CD4-positive, alpha-beta T cell treated with Interleukin-17A for 1 hour (primary cell): ENCODE data around the gene PTPRR.

Experiments used
- DNase-seq: peaks from one replicate; pipeline ENCODE4 v3.0.0-alpha.2; 2020

PTPRR gene

DNA sequence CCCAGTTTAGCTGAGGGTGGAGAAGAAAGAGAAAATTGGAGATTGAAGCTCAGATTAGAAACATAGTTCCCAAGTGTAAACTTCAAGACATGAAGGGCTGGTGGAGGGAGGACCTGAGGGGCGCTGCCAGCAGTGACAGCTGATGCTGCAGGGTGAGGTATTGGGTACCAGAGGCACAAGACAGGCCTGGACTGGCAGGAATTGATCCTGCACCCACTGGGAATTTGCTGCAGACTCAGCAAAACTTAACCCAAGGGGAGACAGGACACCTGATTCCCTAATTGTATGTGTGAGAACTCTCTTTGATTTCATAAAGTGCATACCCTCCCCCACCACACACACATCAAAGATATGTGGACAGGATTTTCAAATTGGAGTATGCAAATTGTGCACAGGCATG, 11.6 kb downstream of the PTPRR start:
- DNase-seq: no peak

DNA sequence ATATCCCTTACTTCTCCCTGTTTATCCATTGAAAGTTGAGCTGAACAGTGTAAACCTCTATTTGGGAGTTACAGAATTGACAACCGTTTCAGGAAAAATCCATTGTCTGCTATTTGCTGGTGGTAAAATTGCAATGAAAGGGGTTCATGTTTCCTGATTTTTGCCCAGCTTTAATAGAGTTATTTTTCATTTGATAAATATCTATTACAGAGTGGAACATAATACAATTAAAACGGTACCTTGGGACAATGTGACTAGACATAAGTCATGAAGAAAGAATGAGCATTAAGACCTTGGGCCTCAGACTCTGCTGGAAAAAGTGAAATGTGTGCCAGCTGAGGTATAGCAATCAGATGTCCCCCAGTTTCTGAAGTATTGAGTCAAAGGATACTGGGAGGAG, 13.1 kb downstream of the PTPRR start:
- no peak for DNase-seq

- no peak for DNase-seq
Observed at GRCh38 chr12:70895956-70896355, 24.6 kb downstream of the PTPRR start.

- DNase-seq: no peak
Observed at GRCh38 chr12:70892593-70892992, 27.9 kb downstream of the PTPRR start.

DNA sequence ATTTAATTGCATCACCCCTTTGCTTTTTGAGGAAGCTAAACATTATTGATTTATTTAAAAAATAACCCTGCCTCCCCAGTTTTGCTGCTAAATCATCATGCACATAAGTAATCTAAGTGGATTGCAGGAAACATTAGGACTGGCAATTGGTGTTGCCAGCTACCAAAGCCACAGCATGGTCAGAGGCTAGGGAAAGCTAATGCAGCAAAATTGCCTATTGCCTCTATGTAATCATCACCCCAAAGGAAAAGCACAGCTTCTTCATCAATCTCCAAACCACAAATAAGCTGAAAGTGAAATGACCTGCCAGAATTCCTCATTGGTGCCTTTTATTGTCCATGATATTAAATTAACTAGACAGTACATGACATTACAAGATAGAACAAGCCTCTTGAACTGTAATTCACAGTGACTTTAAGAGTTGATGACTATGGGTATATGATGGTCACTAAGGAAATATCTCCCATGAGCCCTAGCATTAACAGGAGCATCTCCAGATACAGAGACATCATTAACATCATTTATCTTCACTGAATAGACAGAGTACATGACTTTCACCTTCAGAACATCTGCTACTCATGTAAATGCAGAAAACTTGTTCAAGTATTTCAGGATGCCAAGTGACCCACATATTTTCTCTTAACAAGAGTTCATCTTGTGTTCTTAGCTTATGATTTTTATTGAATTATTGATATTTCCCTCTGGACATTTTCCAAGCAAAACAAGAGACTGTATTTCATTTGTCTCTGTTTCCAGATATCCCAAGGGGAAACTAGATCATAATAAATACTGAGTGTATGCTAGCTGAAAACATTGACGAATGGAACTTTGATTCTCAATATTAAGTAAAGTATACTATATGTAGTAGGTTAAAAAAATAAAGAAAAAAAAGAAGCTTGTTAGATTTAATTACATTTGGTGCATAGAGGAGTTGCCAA, 29.4 kb downstream of the PTPRR start:
- DNase-seq: no peak

DNA sequence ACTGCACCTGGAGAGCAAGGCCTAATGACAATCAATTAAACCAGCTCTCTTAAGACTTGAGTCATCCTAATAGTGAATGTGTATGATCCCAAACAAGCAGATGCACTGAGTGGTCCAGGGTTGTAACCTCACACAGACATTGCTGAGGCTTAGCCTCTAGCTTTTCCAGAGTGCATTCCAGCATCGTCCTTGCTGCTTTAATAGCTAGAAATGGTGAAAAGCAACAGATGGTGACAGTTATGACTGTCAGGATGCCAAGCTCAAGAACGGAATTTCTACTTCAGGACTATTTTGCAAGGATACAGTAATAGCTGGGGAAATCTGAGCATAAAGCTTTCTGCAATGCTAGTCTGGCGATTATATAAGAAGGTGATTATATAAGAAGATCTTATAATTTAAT, 34.6 kb downstream of the PTPRR start:
- DNase-seq: no peak

GRCh38 chr12:70883855-70884254, 36.7 kb downstream of the PTPRR start:
- no peak for DNase-seq

DNA sequence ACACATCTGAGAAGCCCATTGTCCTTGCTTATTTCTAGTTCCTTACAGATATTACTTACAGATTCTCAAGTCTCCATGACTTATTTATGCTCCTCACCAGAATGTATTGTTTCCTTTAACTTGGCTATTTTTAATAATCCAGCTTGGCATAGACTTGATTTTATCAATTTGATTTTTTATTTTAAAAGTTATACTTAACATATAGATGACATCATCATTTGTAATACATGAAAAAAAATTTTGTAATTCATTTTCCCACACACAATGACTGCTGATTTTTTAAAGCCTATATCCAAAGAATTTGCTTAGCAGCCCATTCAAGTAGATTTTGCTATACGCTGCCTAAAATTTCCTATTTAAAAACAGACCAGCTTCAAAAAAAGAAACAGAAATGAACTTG, 39.8 kb downstream of the PTPRR start:
- DNase-seq: no peak

GRCh38 chr12:70876952-70877351, 43.6 kb downstream of the PTPRR start:
- no peak for DNase-seq

- no peak for DNase-seq
Observed at GRCh38 chr12:70875628-70876027, 44.9 kb downstream of the PTPRR start.

DNA sequence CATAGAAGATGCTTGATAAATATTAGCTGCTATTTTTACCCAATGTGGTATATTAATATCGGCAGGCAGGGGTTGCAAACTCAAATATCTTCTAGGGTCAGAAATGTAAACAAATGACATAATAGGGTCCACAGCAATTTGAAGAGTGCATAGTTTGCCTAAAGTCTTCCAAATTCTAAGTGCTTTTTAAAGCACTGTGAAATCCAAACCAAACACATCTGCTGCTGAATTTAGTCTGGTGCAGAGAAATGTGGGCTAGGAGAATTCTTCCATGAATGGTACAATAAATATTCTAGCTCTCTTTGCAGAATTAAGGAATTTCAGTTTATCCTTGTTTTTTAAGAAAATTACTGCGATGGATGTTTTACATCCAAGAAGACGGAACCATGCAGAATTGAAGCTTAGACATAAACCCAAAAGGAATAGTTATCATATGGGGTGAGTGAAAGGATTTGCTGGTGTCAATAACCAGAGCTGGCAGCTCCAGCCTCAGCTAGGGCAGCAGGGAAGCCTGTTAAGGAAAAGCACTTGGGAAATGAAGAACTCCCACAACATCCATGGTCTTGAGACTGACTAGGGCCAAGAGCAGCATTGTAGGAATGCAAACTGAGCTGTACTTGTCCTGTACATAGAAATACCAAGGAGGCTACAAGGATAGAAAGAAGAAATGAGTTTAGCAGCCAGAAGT, 65.5 kb downstream of the PTPRR start:
- DNase-seq: no peak

GRCh38 chr12:70854138-70854537, 66.4 kb downstream of the PTPRR start:
- no peak for DNase-seq

DNA sequence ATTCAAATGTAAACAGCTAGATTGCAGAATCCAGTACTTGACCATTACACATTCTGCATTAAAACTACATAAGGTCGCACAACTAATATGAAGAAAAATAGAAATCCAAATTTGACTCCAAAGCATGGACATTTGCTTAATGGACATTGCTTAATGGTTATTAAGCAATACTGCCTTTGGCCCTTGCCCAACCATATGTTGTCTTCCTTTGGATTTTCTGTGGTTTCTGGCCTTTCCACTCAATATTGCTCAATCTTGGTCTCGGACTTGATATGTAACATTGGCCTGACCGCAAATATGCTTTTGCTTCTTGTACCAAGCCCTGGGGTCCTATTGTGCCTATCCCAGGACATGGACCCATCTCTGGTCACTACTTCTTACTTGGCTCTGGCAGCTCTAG, 67.2 kb downstream of the PTPRR start:
- DNase-seq: no peak

GRCh38 chr12:70852416-70853150, 68.0 kb downstream of the PTPRR start:
- no peak for DNase-seq

- no peak for DNase-seq
Observed at GRCh38 chr12:70849265-70849960, 71.1 kb downstream of the PTPRR start.

- no peak for DNase-seq
Observed at GRCh38 chr12:70847871-70848270, 72.7 kb downstream of the PTPRR start.

DNA sequence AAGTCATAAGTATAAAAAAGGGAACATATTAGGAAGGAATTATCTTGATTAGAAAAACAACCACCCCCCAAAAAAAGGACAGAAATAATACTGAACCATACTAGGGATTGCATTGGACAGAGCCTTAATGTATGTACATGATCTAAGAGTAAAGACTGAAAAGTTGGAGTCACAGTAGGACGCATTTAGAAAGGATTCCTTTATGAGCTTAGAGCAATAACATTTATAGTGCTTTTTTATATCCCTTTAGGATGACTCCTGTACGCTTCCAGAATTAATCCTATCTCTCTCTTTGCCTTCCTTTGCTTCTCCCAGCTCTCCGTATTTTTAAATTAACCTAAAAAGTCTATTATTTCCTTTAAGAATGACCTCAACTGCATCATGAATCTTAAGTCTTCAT, 75.3 kb downstream of the PTPRR start:
- no peak for DNase-seq

GRCh38 chr12:70843363-70843762, 77.2 kb downstream of the PTPRR start:
- no peak for DNase-seq

- DNase-seq: no peak
Observed at GRCh38 chr12:70842942-70843341, 77.6 kb downstream of the PTPRR start.

GRCh38 chr12:70842136-70842535, 78.4 kb downstream of the PTPRR start:
- DNase-seq: no peak

DNA sequence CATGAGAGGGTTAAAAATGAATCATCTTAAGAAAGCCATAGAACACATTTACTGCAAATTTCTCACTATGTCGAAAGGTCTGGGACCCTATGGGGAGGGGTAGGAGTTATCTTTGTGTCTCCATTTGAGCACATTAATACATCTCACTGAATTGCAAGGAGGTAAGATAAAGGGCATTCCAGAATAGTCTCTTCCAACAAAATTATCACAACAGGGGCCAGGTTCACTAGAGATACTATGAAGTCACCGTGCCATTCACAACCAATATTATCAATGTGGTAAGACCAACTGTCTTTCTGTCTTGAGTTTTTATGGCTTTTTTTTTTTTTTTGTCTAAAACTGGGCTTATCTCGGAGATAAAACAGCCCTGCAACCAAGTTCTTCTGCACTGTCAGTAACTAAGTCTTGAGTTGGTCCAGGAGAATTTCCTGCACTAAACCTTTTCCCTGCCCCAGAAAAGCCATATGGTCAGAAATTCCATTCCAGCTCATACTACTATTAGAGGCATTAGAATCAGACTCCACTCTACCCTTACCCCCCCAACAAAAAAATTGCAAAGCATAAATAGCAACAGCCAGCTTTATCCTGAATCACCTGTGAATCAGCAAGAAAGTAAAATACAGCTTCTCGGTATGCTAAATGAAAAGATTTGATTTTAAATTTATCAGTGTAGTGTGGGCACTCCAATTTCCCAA, 79.7 kb downstream of the PTPRR start:
- no peak for DNase-seq

- DNase-seq: no peak
Observed at GRCh38 chr12:70839544-70839943, 81.0 kb downstream of the PTPRR start.
